ENCODE data around the gene ACAD10.
A peak's percentile ranks its signal among the peaks of the same experiment; 100 is the strongest.

Gene ACAD10

DNA sequence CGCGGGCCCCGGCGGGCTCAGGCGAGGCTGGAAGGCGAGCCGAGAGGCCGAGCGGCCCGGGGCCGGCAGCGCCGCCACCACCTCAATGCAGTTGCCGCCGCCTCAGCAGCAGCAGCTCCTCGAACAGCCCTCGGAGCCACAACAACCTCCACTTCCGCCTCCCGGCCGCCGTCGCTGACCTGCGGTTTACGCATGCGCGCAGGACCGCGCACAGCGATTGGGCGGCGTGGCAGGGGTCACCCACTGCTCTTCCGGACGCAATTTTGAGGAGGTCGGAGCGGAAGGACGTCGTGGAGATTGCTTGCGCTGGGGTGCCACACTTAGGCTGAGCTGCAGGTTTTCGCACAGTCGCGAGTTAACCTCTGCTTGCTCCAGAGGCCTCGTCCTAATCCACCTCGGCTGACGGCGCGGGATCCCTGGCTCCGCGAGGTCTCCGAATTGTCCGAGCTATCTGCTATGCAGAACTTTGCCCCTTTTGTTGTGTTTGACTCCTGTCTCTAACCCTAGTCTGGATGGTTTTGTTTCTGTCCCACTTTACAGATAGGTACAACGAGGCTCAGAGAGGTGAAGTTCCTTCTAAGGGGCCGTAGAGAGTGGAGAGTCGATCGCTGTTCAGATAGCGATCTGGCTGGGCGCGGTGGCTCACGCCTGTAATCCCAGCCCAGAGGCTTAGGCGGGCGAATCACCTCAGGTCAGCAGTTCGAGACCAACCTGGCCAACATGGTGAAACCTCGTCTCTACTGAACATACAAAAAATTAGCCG lies at the start of gene ACAD10, which contains the start of gene BRAP:
Gene ACAD10, plus strand, starts transcription at position 243 of the 763 bp plus-strand sequence. CDS start 6,657 bp downstream, outside the sequence.
Gene BRAP, minus strand, starts transcription at position 146 of the 763 bp plus-strand sequence. CDS start 164 bp downstream, outside the sequence.
- peak; percentile 54; the same call in 1 of the 2 replicates for TF ChIP-seq GATA3 (IDR thresholded peaks at IDR 0.05; ENCODE audit: low read depth, low read length)
- peak; percentile 87 for TF ChIP-seq GATA2 (IDR thresholded peaks at IDR 0.05; ENCODE audit: low read depth, low read length)

DNA sequence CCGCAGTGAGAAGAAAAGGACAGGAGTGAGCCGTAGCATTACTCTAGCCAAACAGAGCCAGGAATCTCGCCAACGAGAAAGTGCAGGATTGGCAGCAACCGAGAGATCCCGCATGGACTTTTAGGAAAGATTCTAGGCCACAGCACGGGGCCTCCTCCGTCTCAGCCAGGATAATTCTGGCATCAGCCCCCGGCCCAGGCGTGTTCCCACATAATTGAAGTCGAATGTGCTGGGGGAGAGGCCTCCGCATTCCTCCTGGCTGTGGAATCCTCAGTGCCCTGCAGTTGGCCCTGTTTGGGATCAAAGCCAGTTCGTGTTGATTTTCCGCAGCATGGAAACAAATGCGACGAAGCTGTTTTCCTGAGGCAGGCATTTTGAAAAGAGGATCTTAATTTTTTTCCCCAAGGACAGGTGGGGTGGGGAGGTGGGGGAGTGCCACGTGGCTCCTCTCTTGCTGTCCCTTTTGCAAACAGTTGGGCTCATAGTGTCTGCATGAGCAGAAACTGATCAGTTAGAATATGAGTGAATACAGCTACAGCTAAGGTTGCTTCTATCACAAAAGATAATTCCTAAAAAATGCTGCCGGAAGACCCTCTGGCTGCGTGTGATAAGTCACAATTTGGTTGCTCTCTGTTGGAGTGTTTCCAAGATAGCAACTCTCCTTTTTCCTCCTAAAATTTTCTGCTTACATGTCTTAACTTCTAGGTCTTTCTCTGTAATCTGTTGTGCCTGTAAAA lies 49.5 kb upstream of the ACAD10 start:
- no peak for TF ChIP-seq GATA3 (IDR thresholded peaks at IDR 0.05; ENCODE audit: low read depth, low read length)
- TF ChIP-seq GATA2 (IDR thresholded peaks at IDR 0.05; ENCODE audit: low read depth, low read length), result no peak

DNA sequence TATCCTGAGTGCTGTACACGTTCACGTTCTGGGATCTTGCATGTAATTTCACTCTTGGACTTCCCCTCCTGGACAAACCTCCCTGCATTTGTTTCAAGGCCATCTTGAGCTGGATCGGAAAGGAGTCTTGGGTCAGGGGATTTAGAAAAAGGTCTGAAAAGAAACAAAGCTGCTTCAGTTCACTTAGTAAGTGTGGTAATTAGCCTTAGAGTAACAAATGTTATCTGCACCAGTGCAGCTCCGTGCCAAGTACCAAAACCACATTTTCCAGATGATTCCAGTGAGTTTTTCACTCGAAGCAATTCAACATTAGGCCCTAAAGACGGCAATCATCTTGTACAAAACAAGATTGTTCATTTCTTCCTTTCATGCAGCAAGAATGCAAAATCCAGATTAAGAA lies 47.3 kb upstream of the ACAD10 start:
- TF ChIP-seq GATA3 (IDR thresholded peaks at IDR 0.05; ENCODE audit: low read depth, low read length) (no peak), GATA2 (IDR thresholded peaks at IDR 0.05; ENCODE audit: low read depth, low read length) (no peak)

DNA sequence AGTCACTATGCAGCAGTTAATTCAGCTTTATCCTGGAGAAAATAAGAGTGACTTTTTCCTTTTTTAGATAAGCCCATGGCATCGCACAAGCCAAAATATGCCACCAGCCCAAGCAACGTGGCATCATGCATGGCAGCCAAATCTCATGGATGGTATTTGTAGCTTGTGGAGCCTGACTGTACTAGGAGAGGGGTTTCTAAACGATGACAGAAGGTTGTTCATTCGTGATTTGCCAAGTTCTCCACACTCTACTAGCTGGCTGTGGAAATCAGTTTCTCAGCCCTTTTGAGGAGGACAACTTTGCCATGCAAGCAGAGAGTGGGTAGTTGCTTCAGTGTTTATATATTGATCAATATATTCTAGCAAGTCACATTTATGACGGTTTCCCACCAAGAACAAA lies 45.3 kb upstream of the ACAD10 start:
- no peak for TF ChIP-seq GATA2 (IDR thresholded peaks at IDR 0.05; ENCODE audit: low read depth, low read length)
- no peak for TF ChIP-seq GATA3 (IDR thresholded peaks at IDR 0.05; ENCODE audit: low read depth, low read length)

DNA sequence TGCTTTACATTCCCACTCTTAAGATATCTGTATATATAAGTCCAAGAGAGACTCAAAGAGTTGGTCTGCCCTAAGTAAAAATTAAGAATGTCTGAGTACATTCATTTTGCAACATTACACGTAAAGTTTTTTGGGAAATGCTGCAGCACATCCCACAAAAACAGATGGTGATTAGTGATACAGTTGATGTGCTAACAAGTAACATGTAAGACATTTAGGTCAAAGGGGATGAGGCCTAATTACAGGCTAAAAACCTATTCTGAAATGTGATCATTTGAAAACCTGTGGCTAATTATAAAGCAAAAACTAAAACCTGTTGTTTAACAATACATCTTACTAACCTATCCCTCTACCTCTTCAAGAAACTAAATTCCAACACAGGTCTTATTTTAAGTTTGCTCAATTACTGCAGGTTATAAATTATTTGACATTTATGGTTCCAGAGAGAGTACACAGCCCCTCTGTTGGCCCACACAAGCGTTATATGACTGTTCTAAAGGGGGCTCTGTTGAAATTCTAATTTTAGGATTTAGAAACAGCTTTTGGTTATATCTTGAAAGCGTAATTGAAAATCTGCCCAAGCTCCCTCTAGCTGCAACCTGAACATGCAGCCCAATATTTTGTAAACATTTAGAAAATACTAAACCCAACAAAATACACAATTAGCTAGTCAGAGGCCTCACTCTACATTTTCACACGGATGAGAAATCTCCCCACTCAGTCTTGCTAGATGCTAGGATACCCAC lies 43.0 kb upstream of the ACAD10 start:
- TF ChIP-seq GATA3 (IDR thresholded peaks at IDR 0.05; ENCODE audit: low read depth, low read length), result no peak
- TF ChIP-seq GATA2 (IDR thresholded peaks at IDR 0.05; ENCODE audit: low read depth, low read length), result no peak

DNA sequence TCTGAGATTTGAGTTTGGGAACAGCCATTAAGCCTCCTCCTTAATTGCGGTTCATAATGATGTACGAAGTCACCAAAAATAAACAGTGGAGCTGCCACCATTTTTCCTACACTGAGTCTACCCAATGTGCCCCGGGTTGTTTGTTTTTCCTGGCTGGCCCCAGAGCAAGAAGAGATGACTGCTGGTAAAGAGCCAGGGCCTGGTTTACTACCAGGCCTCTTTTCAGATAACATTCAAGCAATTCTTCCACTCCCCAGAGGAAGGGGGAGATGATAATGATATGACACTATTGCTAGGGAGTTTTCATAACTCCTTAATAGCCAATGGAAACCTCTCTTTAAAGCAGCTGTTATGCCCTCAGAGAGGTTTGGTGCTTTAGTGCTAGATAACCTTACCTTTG lies 42.4 kb upstream of the ACAD10 start:
- TF ChIP-seq GATA2 (IDR thresholded peaks at IDR 0.05; ENCODE audit: low read depth, low read length), result no peak
- no peak for TF ChIP-seq GATA3 (IDR thresholded peaks at IDR 0.05; ENCODE audit: low read depth, low read length)

DNA sequence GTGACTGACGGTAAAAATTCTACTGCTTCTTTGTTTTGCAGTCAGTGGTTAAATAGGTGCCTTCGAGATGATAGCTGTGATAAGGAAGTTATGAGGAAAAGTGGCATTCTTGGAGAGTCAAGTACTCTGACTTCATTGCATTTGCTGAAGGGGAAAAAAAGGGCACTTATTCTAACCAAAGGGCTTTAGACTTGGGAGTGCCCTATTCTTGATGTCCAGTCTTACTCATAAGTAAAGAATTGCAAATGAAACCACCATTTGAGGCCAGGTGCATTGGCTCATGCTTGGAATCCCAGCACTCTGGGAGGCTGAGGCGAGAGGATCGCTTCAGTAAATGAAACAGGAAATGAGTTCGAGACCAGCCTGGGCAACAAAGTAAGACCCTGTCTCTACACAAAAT lies 40.4 kb upstream of the ACAD10 start:
- TF ChIP-seq GATA3 (IDR thresholded peaks at IDR 0.05; ENCODE audit: low read depth, low read length), result no peak
- TF ChIP-seq GATA2 (IDR thresholded peaks at IDR 0.05; ENCODE audit: low read depth, low read length), result no peak

DNA sequence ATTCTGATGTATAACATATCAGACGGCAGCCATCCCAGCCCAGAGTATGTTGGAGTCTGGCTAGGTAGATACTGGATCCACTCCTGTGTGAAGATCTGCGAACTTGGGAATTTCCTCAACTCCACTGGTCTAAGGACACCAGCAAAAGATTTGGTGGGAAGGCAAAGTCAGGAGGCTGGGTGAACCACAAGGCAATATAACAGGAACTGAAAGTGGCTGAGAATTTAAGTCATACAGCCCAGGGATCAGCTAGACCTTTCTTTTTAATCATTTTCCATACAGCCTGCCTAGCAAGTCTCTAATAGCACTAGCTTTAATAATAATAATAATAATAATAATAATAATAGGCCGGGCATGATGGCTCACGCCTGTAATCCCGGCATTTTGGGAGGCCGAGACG lies 34.9 kb upstream of the ACAD10 start:
- TF ChIP-seq GATA2 (IDR thresholded peaks at IDR 0.05; ENCODE audit: low read depth, low read length) (no peak), GATA3 (IDR thresholded peaks at IDR 0.05; ENCODE audit: low read depth, low read length) (no peak)

DNA sequence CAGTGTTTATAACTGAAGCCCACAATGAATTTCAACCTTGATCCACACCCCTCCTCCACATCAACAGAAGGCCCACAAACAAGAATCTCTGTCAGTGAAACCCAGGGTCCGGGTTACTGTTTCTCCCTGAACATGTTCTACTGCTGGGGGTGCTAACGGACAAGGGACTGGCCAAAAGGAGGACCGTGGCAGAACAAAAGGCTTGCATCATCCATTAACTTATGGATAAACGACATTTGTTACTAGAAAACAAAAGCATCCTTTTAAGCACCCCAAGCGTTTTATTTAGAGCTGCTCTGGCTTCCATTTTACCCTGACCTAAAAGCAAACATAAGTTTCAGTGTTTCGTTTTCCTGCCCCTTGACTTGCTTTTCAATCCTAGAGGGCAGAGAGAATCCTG lies 32.3 kb upstream of the ACAD10 start:
- TF ChIP-seq GATA3 (IDR thresholded peaks at IDR 0.05; ENCODE audit: low read depth, low read length), result no peak
- no peak for TF ChIP-seq GATA2 (IDR thresholded peaks at IDR 0.05; ENCODE audit: low read depth, low read length)

DNA sequence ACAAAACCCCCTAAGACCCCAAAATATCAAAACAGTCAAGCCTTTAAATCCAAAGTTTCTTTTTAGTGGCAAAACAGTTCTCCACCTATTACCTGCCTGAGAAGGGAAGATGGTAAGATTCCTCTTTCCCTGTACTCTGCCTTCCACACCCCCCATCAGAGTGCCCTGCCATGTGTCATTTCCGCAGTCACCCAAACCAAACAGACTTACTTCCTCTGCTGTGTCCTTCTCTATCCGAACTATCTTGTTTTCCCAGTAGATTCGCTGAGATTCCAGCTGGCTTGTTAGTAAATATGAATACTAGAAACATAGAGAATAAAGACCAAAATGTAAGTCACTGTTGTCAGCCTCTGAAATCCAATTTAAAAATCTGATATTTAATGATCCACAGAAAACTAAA lies 30.5 kb upstream of the ACAD10 start:
- TF ChIP-seq GATA2 (IDR thresholded peaks at IDR 0.05; ENCODE audit: low read depth, low read length), result no peak
- TF ChIP-seq GATA3 (IDR thresholded peaks at IDR 0.05; ENCODE audit: low read depth, low read length), result no peak

DNA sequence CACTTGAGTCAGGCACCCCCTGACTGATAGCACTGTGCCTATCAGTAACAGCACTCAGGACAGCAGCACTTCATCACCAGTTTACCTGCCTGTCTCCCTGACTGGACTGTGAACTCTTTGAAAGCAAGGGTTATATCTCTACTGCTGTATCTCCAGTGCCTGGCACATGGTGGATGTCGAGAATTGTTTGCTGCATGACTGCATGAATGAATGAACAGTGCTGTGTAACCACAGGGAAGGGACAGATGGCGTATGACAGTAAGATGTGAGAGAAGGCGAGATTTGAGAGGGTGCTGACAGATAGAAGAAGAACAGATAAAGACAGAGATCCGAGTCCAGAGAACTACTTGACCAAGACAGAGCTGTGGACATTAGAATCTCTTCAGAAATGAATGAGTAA lies 29.8 kb upstream of the ACAD10 start:
- TF ChIP-seq GATA2 (IDR thresholded peaks at IDR 0.05; ENCODE audit: low read depth, low read length), result no peak
- no peak for TF ChIP-seq GATA3 (IDR thresholded peaks at IDR 0.05; ENCODE audit: low read depth, low read length)

DNA sequence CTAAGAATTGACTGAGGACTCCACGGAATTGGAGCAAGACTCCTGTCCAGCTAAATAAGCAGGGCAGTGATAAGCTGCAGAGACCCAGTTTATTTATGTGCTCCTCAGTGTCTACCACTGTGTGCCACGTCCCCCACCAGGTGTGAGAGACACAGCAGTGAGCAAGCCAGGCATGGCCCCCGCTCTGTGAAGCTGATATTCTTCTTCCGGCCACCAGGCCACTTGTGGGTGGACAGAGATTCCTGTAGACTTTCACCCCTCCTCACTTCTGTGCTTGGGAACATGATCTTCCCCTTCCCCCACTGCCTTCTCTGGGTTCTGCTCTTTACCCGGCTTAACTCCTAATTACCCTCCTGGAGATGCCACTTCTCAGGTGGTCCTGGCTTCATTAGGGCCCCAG lies 21.4 kb upstream of the ACAD10 start:
- TF ChIP-seq GATA2 (IDR thresholded peaks at IDR 0.05; ENCODE audit: low read depth, low read length), result no peak
- no peak for TF ChIP-seq GATA3 (IDR thresholded peaks at IDR 0.05; ENCODE audit: low read depth, low read length)

DNA sequence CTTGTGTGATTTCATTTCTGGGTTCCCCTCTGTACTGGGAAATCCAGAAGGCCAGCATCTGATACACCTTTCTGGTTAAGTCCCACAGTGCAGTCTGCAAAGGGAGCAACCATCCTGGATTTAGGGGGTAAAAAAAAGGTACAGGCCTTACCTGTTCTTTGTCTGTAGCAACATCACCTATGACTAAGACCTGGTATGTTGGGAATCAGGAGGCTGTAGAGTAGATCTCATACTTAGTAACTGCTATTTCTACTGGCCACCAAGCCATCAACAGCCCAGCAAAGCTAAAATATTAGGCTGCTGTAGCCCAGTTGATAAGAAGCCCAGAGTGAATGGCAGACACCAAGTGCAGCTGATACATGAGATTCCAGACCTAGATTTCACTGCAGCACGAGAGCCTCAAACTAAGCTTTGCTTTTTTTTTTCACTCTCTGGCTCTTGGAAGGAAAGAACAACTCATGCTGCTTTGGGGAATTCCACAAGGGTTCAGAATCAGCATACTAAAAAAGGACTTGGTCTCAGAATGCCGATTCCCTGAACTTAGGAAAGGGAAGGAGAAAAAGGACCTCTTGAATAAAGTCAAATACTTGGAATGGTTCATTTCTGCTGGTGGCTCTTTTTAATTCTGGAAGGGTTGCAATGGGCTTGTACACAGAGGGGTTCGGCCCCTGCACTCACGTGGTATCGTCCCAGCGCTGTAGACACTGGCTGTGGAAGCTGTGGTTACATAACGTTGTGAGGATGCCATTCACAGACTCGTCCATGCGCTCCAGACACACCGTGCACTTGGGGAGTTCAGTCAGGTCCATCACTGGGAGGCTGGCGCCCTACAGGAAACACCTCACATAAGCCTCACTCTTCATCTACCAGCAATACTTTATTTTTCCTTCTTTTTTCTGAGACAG lies 20.6 kb upstream of the ACAD10 start:
- TF ChIP-seq GATA3 (IDR thresholded peaks at IDR 0.05; ENCODE audit: low read depth, low read length), result no peak
- TF ChIP-seq GATA2 (IDR thresholded peaks at IDR 0.05; ENCODE audit: low read depth, low read length), result no peak
